ENCODE measurements around the gene SEC16B. TPM values are rescaled to one million over a fixed set of nuclear protein-coding genes. Genes with fewer than 3 reads are reported as not detected.
A peak's percentile ranks its signal among the peaks of the same experiment; 100 is the strongest.

SEC16B gene
- total and polyA plus RNA-seq, 8 donors: 3.3 to 53.9 (median 13.4) TPM

GRCh38 chr1:177944016-177944949, 25.6 kb downstream of the SEC16B start:
- peaks cover 0 to 6% (median 2%) of the 10 kb centered on the region in 4 donors for H3K4me1 ChIP-seq
- WGBS, 5 donors: 71 to 80% (median 77%) methylated on average over 19 to 20 of the region's 20 CpGs
- intact Hi-C loops (cut with DNase I; ENCODE audit: low total_unique reads): no loop called here
- no peak overlapping the region for H3K4me3 ChIP-seq
- H3K27ac ChIP-seq: no peak overlapping the region
- H3K36me3 ChIP-seq: peaks cover 3 to 80% (median 74%) of the 10 kb centered on the region in 4 donors
- H3K27me3 ChIP-seq: no peaks in the 10 kb centered on the region
- DNase-seq: peak in 1 of 2 donors; percentile 70
- TF ChIP-seq POLR2A (IDR thresholded peaks at IDR 0.05): no peak
- TF ChIP-seq POLR2AphosphoS5 (IDR thresholded peaks at IDR 0.05): no peak
- TF ChIP-seq, protein P1, sequence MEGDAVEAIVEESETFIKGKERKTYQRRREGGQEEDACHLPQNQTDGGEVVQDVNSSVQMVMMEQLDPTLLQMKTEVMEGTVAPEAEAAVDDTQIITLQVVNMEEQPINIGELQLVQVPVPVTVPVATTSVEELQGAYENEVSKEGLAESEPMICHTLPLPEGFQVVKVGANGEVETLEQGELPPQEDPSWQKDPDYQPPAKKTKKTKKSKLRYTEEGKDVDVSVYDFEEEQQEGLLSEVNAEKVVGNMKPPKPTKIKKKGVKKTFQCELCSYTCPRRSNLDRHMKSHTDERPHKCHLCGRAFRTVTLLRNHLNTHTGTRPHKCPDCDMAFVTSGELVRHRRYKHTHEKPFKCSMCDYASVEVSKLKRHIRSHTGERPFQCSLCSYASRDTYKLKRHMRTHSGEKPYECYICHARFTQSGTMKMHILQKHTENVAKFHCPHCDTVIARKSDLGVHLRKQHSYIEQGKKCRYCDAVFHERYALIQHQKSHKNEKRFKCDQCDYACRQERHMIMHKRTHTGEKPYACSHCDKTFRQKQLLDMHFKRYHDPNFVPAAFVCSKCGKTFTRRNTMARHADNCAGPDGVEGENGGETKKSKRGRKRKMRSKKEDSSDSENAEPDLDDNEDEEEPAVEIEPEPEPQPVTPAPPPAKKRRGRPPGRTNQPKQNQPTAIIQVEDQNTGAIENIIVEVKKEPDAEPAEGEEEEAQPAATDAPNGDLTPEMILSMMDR (IDR thresholded peaks at IDR 0.05): no peak
- no peak for TF ChIP-seq EP300 (IDR thresholded peaks at IDR 0.05)
- no peaks in the 10 kb centered on the region for H3K9me3 ChIP-seq

- Histone ChIP-seq H3K4me1 (no peaks in the 10 kb centered on the region), H3K36me3 (peaks cover 3 to 97% (median 91%) of the 10 kb centered on the region in 4 donors), H3K27ac (no peak overlapping the region), H3K4me3 (no peak overlapping the region), H3K9me3 (no peaks in the 10 kb centered on the region), H3K27me3 (no peaks in the 10 kb centered on the region)
- 85 to 92% (median 89%) methylated on average over 5 of the region's 5 CpGs for whole genome bisulfite sequencing, 5 donors
- TF ChIP-seq POLR2A (IDR thresholded peaks at IDR 0.05): no peak
- TF ChIP-seq, protein P1 (IDR thresholded peaks at IDR 0.05): no peak
- TF ChIP-seq EP300 (IDR thresholded peaks at IDR 0.05): no peak
- TF ChIP-seq POLR2AphosphoS5 (IDR thresholded peaks at IDR 0.05): no peak
- intact Hi-C loops (cut with DNase I; ENCODE audit: low total_unique reads): no loop called here
- DNase-seq: no peak
These were observed 27.9 kb downstream of the SEC16B start for GRCh38 chr1:177941976-177942375.

GRCh38 chr1:177940682-177941081, 29.2 kb downstream of the SEC16B start:
- WGBS, 5 donors: 68 to 81% (median 78%) methylated on average over 3 of the region's 3 CpGs
- Histone ChIP-seq H3K9me3 (no peaks in the 10 kb centered on the region), H3K36me3 (peaks cover 6 to 99% (median 94%) of the 10 kb centered on the region in 4 donors), H3K27ac (no peak overlapping the region), H3K4me3 (no peak overlapping the region), H3K27me3 (no peaks in the 10 kb centered on the region), H3K4me1 (no peaks in the 10 kb centered on the region)
- intact Hi-C loops (cut with DNase I; ENCODE audit: low total_unique reads): no loop called here
- TF ChIP-seq POLR2AphosphoS5 (IDR thresholded peaks at IDR 0.05) (no peak), EP300 (IDR thresholded peaks at IDR 0.05) (no peak)
- TF ChIP-seq, protein P1 (IDR thresholded peaks at IDR 0.05): no peak
- no peak for DNase-seq

DNA sequence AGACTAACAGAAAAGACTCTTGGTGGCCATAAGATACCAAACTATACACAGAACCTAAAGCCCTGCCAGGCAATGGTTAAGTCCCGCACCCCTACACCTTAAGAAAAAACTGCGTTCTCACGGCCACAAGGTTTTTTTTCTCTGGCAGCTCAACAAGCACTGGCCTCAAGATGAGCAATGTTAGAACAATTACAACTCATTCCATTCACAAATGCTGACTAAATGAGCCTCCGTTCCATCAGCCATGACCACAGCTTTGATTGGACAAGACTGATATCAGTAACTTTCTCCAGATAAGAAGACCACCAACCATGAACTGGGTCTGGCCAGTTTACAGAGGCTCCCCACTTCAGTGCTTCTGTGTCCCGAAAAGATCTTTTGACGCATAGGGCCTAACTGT, 31.9 kb downstream of the SEC16B start:
- DNase-seq: no peak
- Histone ChIP-seq H3K27me3 (no peaks in the 10 kb centered on the region), H3K27ac (no peak overlapping the region), H3K36me3 (peaks cover 11 to 93% (median 90%) of the 10 kb centered on the region in 4 donors), H3K9me3 (no peaks in the 10 kb centered on the region), H3K4me3 (no peak overlapping the region), H3K4me1 (no peaks in the 10 kb centered on the region)
- TF ChIP-seq EP300 (IDR thresholded peaks at IDR 0.05) (no peak), POLR2AphosphoS5 (IDR thresholded peaks at IDR 0.05) (no peak), POLR2A (IDR thresholded peaks at IDR 0.05) (no peak)
- TF ChIP-seq, protein P1 (IDR thresholded peaks at IDR 0.05): no peak
- 81 to 89% (median 87%) methylated on average over 6 of the region's 6 CpGs for WGBS, 5 donors
- intact Hi-C loops (cut with DNase I; ENCODE audit: low total_unique reads): no loop called here
